Transverse colon (tissue), 4 donors: Measurements from ENCODE around the gene TM4SF4.

ENCODE experiments used
- EP300 ChIP-seq: sonication (generic); formaldehyde crosslinking; IDR thresholded peaks from one replicate; pipeline ENCODE4 v1.6.1; 2017; ENCODE audit warnings: antibody characterized with exemption, low read depth
- POLR2A ChIP-seq: fragments of 450-650 bp; IDR thresholded peaks from one replicate; pipeline ENCODE4 v1.6.1; 2016; ENCODE audit warnings: antibody characterized with exemption, mild to moderate bottlenecking, moderate library complexity
- POLR2AphosphoS5 ChIP-seq, 3 donors: sonication (generic); formaldehyde crosslinking; IDR thresholded peaks; one replicate each; pipeline ENCODE4 v1.6.1; 2016; ENCODE audit warnings: antibody characterized with exemption in 3 of 3
- TF ChIP-seq, protein P1 (sequence below), 5 experiments: fragments of 200-600 bp in 3 of 5; fragments of 450-650 bp in 2 of 5; sonication (generic) in 3 of 5; IDR thresholded peaks; 1 replicate in 2 of 5; 2 replicates in 3 of 5; pipeline ENCODE4 v1.5.1; 2016 to 2017; ENCODE audit warnings: antibody characterized with exemption in 5 of 5, inconsistent platforms in 3 of 5, mild to moderate bottlenecking in 2 of 5, moderate library complexity in 1 of 5

DNA sequence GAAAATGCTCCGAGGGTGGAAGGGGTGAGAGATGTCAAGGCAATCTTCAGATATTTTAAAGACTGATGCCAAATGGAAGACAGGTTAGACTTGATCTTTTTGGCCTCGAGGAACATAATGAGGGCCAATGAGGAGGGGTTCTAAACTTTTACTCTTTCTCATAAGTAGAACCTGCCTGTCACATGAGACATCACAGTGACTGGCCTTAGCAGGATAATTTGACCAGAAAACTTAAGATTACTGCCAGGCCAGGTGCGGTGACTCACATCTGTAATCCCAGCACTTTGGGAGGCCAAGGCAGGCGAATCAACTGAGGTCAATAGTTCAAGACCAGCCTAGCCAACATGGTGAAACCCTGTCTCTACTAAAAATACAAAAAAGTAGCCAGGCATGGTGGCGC is 12.2 kb downstream of the TM4SF4 start:
- TF ChIP-seq, protein P1, sequence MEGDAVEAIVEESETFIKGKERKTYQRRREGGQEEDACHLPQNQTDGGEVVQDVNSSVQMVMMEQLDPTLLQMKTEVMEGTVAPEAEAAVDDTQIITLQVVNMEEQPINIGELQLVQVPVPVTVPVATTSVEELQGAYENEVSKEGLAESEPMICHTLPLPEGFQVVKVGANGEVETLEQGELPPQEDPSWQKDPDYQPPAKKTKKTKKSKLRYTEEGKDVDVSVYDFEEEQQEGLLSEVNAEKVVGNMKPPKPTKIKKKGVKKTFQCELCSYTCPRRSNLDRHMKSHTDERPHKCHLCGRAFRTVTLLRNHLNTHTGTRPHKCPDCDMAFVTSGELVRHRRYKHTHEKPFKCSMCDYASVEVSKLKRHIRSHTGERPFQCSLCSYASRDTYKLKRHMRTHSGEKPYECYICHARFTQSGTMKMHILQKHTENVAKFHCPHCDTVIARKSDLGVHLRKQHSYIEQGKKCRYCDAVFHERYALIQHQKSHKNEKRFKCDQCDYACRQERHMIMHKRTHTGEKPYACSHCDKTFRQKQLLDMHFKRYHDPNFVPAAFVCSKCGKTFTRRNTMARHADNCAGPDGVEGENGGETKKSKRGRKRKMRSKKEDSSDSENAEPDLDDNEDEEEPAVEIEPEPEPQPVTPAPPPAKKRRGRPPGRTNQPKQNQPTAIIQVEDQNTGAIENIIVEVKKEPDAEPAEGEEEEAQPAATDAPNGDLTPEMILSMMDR (IDR thresholded peaks at IDR 0.05): no peak
- TF ChIP-seq POLR2AphosphoS5 (IDR thresholded peaks at IDR 0.05): no peak
- TF ChIP-seq POLR2A: no peak
- TF ChIP-seq EP300: no peak
